ENCODE data around the gene SPOUT1.

SPOUT1 gene

DNA sequence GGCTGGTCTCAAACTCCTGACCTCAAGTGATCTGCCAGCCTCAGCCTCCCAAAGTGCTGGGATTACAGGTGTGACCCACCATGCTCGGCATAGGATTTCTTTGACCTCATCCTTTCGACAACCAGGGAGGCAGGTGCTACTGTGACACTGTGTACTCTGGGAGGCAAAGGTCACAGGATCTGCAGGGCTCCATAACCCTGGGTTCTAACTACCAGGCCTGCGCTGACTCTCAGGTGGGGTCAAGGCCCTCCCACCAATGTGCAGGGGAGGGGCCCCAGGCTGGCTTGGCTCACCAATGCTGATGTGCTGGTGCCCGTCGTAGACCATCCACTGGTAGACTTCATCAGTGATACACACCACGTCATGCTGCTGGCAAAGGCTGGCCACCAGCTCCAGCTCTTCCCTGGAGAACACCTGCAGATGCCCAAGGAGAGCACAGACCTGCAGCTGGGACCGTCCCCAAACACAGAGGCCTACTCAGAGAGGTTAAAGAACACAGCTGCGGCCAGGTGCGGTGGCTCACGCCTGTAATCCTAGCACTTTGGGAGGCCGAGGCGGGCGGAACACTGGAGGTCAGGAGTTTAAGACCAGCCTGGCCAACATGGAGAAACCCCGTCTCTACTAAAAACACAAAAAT, 7.0 kb upstream of the SPOUT1 start:
- DNase-seq, result no peak

DNA sequence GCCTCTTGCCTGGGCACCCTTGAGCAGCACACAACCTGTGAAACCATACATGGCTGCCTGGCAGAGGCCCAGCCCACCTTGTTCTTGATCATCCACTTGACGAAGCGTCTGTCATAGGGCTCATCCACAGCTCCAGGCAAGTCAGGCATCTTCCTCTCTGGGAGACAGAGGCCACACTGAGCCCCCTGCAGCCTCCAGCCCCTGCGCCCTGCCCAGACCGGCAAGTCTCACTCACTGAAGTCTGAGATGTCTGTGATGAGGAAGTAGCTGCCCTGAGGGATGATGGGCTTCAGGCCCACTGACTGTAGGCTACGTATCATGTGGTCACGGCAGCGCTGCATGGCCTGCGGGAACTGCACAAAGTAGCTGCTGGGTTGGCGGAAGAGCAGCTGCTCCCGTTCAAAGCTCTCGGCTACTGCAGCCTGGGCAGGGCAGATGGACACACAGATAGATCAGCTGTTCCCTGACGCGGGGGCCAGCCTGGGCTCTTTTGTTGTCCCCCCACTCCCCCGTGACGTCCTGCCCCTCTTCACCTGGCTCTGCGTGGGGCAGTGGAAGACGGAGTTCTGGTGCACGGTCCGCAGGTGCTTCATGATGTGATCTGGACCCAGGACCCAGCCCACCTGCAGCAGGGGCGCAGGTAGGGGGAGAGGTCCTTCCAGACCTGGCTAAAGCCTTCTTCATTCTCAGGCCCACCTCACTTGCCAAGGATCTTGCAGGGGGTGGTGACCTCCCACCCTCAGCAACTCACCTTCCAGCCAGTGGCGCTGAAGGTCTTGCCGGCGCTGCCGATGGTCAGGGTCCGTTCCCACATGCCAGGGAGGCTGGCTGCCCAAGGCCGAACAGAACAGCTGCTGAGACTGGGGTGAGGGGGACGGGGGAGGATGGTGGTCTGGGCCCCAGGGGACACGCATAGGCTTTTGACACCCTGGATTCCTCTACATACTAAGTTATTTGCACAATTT, 5.9 kb upstream of the SPOUT1 start:
- DNase-seq, result no peak

GRCh38 chr9:128833696-128834095, 4.1 kb upstream of the SPOUT1 start:
- no peak for DNase-seq

GRCh38 chr9:128828719-128829452, 708 bp downstream of the SPOUT1 start:
- no peak for DNase-seq

DNA sequence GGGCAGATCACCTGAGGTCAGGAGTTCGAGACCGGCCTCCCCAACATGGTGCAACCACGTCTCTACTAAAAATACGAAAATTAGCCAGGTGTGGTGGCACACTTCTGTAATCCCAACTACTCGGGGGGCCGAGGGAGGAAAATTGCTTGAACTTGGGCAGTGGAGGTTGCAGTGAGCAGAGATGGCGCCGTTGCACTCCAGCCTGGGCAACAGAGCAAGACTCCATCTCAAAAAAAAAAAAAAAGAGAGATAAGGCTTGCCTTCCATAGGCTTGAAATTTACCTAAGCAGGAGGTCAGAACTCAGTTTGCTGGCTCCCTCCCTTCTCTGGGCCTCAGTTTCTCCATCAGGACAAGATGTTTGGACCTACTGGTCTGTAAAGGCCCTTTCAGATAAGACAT, 1.3 kb downstream of the SPOUT1 start:
- no peak for DNase-seq

- no peak for DNase-seq
These were observed 3.5 kb downstream of the SPOUT1 start for GRCh38 chr9:128825923-128826700.

- no peak for DNase-seq
These were observed 4.7 kb downstream of the SPOUT1 start for GRCh38 chr9:128824911-128825310.

DNA sequence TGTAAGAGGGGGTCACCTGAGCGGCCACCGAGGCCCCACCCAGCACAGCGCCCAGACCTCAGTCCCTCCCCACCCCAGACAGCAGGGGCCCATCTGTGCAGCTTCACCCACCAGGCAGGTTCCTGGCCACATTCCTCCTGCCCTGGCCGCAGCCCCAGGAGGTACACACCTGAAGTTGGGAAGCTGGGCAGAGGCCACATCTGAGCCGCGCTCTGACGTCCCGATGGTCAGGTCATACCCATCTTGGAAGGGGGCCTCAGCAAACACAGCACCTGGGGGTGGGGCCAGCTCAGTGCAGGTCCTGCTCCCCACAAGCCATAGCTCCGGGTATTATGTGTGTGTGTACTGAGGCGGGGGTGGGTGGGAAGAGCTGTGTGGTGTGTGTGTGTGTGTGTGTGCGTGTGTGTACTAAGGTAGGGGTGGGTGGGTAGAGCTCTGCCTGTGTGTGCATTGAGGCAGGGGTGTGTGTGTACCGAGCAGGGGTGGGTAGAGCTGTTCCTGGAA, 5.6 kb downstream of the SPOUT1 start:
- DNase-seq, result no peak

DNA sequence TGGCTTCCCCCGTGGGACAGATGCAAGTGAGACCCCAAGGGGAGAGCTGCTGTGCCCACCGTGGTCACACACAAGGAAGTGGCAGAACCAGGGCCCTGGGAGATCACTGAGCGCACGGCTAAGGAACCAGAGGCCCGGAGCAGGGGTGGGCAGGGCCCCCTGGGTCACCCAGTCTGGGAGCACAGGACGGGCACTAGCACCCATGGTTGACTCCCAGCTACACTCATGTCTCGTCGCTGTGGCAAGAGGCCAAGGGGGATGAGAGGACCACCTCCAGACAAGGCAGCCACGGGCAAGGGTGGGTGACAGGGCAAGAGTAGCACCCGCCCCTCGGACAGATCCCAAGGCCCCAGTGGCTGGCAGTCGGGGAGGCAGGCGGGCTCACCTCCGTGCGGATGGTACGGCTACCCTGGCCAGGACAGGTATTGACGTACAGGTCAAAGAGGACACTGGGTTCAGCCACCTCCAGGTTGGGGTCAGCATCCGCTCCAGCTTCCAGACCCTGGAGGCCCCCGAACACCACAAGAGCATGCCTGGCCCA, 6.2 kb downstream of the SPOUT1 start:
- no peak for DNase-seq

- no peak for DNase-seq
These were observed 7.1 kb downstream of the SPOUT1 start for GRCh38 chr9:128822407-128823042.

GRCh38 chr9:128821584-128822406, 7.8 kb downstream of the SPOUT1 start:
- DNase-seq, result no peak

DNA sequence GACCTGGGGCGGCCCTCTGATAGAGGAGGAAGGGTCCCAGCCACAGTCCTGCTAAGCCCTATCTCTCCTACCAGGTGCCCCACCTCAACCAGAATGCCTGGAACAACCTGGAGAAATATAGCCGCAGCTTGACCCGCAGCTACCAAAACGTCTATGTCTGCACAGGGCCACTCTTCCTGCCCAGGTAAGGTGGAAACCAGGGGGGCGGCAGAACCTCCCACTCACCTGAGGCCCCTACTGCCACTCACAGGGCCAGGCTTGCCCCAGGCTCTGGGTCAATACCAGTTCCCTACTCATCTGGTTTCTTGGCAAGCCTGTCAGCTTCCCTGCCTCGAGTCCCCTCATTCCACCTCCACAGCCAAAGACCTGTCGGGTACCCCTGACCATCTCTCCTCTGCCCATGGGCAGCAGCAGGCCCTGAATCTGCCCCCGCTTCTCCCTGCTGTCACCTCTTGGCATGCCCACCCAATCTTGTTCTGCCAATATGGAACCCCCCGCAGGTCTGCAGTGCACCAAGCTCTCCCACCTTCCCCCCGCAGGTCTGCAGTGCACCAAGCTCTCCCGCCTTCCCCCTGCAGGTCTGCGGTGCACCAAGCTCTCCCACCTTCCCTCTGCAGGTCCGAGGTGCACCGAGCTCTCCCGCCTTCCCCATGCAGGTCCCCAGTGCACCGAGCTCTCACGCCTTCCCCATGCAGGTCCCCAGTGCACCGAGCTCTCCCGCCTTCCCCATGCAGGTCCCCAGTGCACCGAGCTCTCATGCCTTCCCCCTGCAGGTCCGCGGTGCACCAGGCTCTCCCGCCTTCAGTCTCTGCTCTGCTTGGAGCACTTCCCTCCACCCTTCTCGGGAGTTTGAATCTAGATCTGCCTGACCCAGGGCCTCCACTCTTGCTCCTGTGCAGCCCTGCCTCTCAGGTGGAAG, 8.7 kb downstream of the SPOUT1 start:
- DNase-seq, result no peak

GRCh38 chr9:128819716-128820664, 9.6 kb downstream of the SPOUT1 start:
- no peak for DNase-seq

DNA sequence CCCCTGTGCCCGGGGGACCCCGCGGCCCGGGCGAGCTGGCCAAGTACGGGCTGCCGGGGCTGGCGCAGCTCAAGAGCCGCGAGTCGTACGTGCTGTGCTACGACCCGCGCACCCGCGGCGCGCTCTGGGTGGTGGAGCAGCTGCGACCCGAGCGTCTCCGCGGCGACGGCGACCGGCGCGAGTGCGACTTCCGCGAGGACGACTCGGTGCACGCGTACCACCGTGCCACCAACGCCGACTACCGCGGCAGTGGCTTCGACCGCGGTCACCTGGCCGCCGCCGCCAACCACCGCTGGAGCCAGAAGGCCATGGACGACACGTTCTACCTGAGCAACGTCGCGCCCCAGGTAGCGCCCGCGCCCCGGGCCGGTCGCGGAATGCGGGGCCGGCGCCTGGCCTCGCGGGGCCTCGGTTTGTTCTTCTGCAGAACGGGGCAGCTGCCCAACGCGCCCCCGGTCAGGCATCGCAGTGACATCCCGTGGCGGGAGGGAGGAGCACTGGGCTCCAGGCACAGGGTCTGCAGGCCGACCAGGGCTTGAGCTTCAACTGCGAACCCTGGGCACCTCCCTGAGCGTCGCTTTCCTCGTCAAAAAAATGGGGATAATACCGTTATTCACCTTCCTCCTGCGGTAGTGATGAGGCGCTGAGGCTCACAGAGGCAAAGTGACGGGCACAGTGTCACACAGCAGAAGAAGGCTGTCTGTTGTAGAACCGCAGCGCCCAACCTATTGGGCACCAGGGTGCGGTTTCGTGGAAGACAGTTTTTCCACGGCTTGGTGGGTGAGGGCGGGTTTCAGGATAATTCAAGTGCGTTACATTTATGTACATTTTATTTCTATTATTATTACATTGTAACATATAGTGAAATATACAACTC, 10.5 kb downstream of the SPOUT1 start:
- peak; percentile 22 to 43 for DNase-seq

- peak; percentile 97 for DNase-seq
These were observed 11.3 kb downstream of the SPOUT1 start, which contains the start of gene ENDOG for GRCh38 chr9:128818099-128818838. Gene ENDOG, plus strand, starts transcription at chr9:128818500. Its CDS starts 185 bp downstream, at chr9:128818685.

DNA sequence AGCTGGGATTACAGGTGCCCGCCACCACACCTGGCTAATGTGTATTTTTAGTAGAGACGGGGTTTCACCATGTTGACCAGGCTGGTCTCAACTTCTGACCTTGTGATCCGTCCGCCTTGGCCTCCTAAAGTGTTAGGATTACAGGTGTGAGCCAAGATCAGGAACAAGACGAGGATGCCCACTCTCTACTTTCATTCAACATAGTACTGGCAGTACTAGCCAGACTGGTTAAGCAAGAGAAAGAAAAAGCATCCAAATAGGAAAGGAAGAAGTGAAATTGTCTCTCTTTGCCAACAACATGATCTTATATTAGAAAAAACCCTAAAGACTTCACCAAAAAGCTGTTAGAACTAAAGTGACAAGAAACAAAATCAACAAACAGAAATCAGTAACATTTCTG, 18.7 kb downstream of the SPOUT1 start:
- no peak for DNase-seq
